Large intestine (tissue), 3 donors: Measurements from ENCODE around the gene NNMT. TPM values are rescaled to one million over a fixed set of nuclear protein-coding genes. Genes with fewer than 3 reads are reported as not detected.

ENCODE experiments used
- DNase-seq, 2 donors: peaks; one replicate each; pipeline versions ENCODE4 v3.0.0 to v3.0.0-alpha.2; 2013
- H3K27ac ChIP-seq: one replicate; pipeline ENCODE4 v1.5.1; 2013; ENCODE audit warnings: low read length
- H3K27me3 ChIP-seq: 2 replicates; pipeline ENCODE4 v1.6.1; 2013; ENCODE audit warnings: low read length; ENCODE audit not compliant: control insufficient read depth, insufficient read depth
- H3K36me3 ChIP-seq: 2 replicates; pipeline ENCODE4 v1.6.1; 2013; ENCODE audit warnings: low read length; ENCODE audit not compliant: control insufficient read depth, insufficient read depth
- H3K4me1 ChIP-seq: one replicate; pipeline ENCODE4 v1.6.1; 2013; ENCODE audit warnings: low read length; ENCODE audit not compliant: control insufficient read depth, insufficient read depth
- H3K4me3 ChIP-seq: one replicate; pipeline ENCODE4 v1.5.1; 2013; ENCODE audit warnings: low read length
- H3K9me3 ChIP-seq: one replicate; pipeline ENCODE4 v1.6.1; 2013; ENCODE audit warnings: mild to moderate bottlenecking, low read depth, low read length, moderate library complexity; ENCODE audit not compliant: control insufficient read depth
- WGBS: methylation state at CpG from one replicate; pipeline ENCODE4 v1.1.5; 2013; ENCODE audit warnings: low lambda C conversion rate; ENCODE audit not compliant: insufficient coverage; 5-methylcytosine and 5-hydroxymethylcytosine counted together
- polyA plus RNA-seq: library from polyadenylated mRNA; unstranded; fragments of 120-200 nt; gene quantifications from one replicate; pipeline ENCODE4 v1.2.1, GENCODE V29; 2013

NNMT gene
- polyA plus RNA-seq, 1 donor = 4.0 TPM

- no peak for DNase-seq
- Histone ChIP-seq H3K4me3 (no peak overlapping the region), H3K27me3 (peaks cover 5% of the 10 kb centered on the region), H3K36me3 (no peaks in the 10 kb centered on the region), H3K4me1 (peaks cover 4% of the 10 kb centered on the region), H3K27ac (no peak overlapping the region), H3K9me3 (no peaks in the 10 kb centered on the region)
- WGBS = no CpG with 5 or more reads among the region's 7 CpGs
These were observed 590 bp downstream of the NNMT start for GRCh38 chr11:114296605-114297372.

GRCh38 chr11:114297806-114298709 lies 1.9 kb downstream of the NNMT start:
- 100% methylated on average over 2 of the region's 8 CpGs for WGBS
- H3K4me1 ChIP-seq = peaks cover 4% of the 10 kb centered on the region
- no peak overlapping the region for H3K4me3 ChIP-seq
- H3K27ac ChIP-seq = no peak overlapping the region
- no peak for DNase-seq
- no peaks in the 10 kb centered on the region for H3K9me3 ChIP-seq
- H3K27me3 ChIP-seq = peaks cover 5% of the 10 kb centered on the region
- no peaks in the 10 kb centered on the region for H3K36me3 ChIP-seq

GRCh38 chr11:114298710-114299109 lies 2.5 kb downstream of the NNMT start:
- H3K9me3 ChIP-seq = no peaks in the 10 kb centered on the region
- peaks cover 5% of the 10 kb centered on the region for H3K27me3 ChIP-seq
- 72% methylated on average over 2 of the region's 2 CpGs for WGBS
- H3K4me3 ChIP-seq = no peak overlapping the region
- no peak overlapping the region for H3K27ac ChIP-seq
- DNase-seq = no peak
- H3K4me1 ChIP-seq = peaks cover 6% of the 10 kb centered on the region
- no peaks in the 10 kb centered on the region for H3K36me3 ChIP-seq

GRCh38 chr11:114301088-114301487 lies 4.9 kb downstream of the NNMT start:
- Histone ChIP-seq H3K36me3 (no peaks in the 10 kb centered on the region), H3K4me1 (peaks cover 4% of the 10 kb centered on the region), H3K4me3 (no peak overlapping the region), H3K27me3 (peaks cover 5% of the 10 kb centered on the region), H3K27ac (no peak overlapping the region), H3K9me3 (no peaks in the 10 kb centered on the region)
- no peak for DNase-seq
- WGBS = 83% methylated on average over 2 of the region's 4 CpGs

- H3K4me3 ChIP-seq = no peak overlapping the region
- H3K27ac ChIP-seq = no peak overlapping the region
- H3K9me3 ChIP-seq = no peaks in the 10 kb centered on the region
- peaks cover 4% of the 10 kb centered on the region for H3K4me1 ChIP-seq
- no peaks in the 10 kb centered on the region for H3K36me3 ChIP-seq
- no peak for DNase-seq
- H3K27me3 ChIP-seq = peaks cover 3% of the 10 kb centered on the region
These were observed 5.7 kb downstream of the NNMT start for GRCh38 chr11:114301927-114302326.

- H3K4me3 ChIP-seq = no peak overlapping the region
- H3K9me3 ChIP-seq = no peaks in the 10 kb centered on the region
- no CpG with 5 or more reads among the region's 1 CpG for WGBS
- DNase-seq = no peak
- H3K27me3 ChIP-seq = peaks cover 7% of the 10 kb centered on the region
- H3K27ac ChIP-seq = no peak overlapping the region
- H3K4me1 ChIP-seq = peaks cover 4% of the 10 kb centered on the region
- no peaks in the 10 kb centered on the region for H3K36me3 ChIP-seq
These were observed 6.5 kb downstream of the NNMT start for GRCh38 chr11:114302663-114303062.

- Histone ChIP-seq H3K36me3 (no peaks in the 10 kb centered on the region), H3K4me3 (no peak overlapping the region), H3K4me1 (peaks cover 4% of the 10 kb centered on the region), H3K9me3 (no peaks in the 10 kb centered on the region), H3K27me3 (peaks cover 17% of the 10 kb centered on the region), H3K27ac (no peak overlapping the region)
- peak in 1 of 2 donors; percentile 48 for DNase-seq
- no CpG with 5 or more reads among the region's 1 CpG for WGBS
These were observed 7.9 kb downstream of the NNMT start for GRCh38 chr11:114304065-114304464.

GRCh38 chr11:114304969-114305368 lies 8.8 kb downstream of the NNMT start:
- Histone ChIP-seq H3K27ac (no peak overlapping the region), H3K4me3 (no peak overlapping the region), H3K4me1 (peaks cover 4% of the 10 kb centered on the region), H3K36me3 (no peaks in the 10 kb centered on the region), H3K9me3 (no peaks in the 10 kb centered on the region), H3K27me3 (peaks cover 19% of the 10 kb centered on the region)
- WGBS = no CpG with 5 or more reads among the region's 1 CpG
- no peak for DNase-seq

GRCh38 chr11:114307524-114308203 lies 11.5 kb downstream of the NNMT start:
- DNase-seq = no peak
- H3K9me3 ChIP-seq = no peaks in the 10 kb centered on the region
- 48% methylated on average over 4 of the region's 9 CpGs for WGBS
- H3K27ac ChIP-seq = no peak overlapping the region
- H3K4me1 ChIP-seq = peaks cover 4% of the 10 kb centered on the region
- no peak overlapping the region for H3K4me3 ChIP-seq
- H3K36me3 ChIP-seq = no peaks in the 10 kb centered on the region
- peaks cover 29% of the 10 kb centered on the region for H3K27me3 ChIP-seq

GRCh38 chr11:114308689-114309089 lies 12.5 kb downstream of the NNMT start:
- peaks cover 2% of the 10 kb centered on the region for H3K4me1 ChIP-seq
- H3K27me3 ChIP-seq = peaks cover 31% of the 10 kb centered on the region
- no peak overlapping the region for H3K4me3 ChIP-seq
- no peaks in the 10 kb centered on the region for H3K9me3 ChIP-seq
- no peaks in the 10 kb centered on the region for H3K36me3 ChIP-seq
- no peak overlapping the region for H3K27ac ChIP-seq
- 100% methylated on average over 1 of the region's 6 CpGs for WGBS
- DNase-seq = no peak
